A549 (cell line): ENCODE results near the gene GAS6.

Experiments
- BHLHE40 ChIP-seq: IDR thresholded peaks from 2 replicates; pipeline ENCODE4 v1.6.1; 2012; ENCODE audit warnings: low read depth, low read length, inconsistent platforms
- CHD2 ChIP-seq: fragments of 150-350 bp; IDR thresholded peaks from 2 replicates; pipeline ENCODE4 v1.6.1; 2014; ENCODE audit warnings: low read length; ENCODE audit not compliant: partially characterized antibody
- CTCF ChIP-seq: fragments of >200 bp; sonication (Bioruptor Twin); formaldehyde crosslinking; IDR thresholded peaks from 3 replicates; pipeline ENCODE4 v1.5.1; 2016
- FOSL2 ChIP-seq, 2 experiments: fragments of 450-650 bp in 1 of 2; fragments of >200 bp in 1 of 2; sonication (Bioruptor Twin) in 1 of 2; formaldehyde crosslinking; IDR thresholded peaks; 2 replicates each; pipeline versions ENCODE4 v1.5.0 to v1.6.1; 2016 to 2020; ENCODE audit warnings: mild to moderate bottlenecking in 1 of 2, moderate library complexity in 1 of 2
- JUN ChIP-seq, 2 experiments: fragments of >200 bp; sonication (Bioruptor Twin); formaldehyde crosslinking; IDR thresholded peaks; 2 replicates in 1 of 2; 3 replicates in 1 of 2; pipeline ENCODE4 v1.6.1; 2016 to 2017
- KDM1A ChIP-seq: fragments of 200-600 bp; sonication (generic); IDR thresholded peaks from 2 replicates; pipeline ENCODE4 v1.6.1; 2016; ENCODE audit warnings: low read depth, mild to moderate bottlenecking
- MYC ChIP-seq: IDR thresholded peaks from 2 replicates; pipeline ENCODE4 v1.6.1; 2012; ENCODE audit warnings: mild to moderate bottlenecking, inconsistent platforms, low read length, improper control_type of control experiment, borderline replicate concordance
- POLR2A ChIP-seq: IDR thresholded peaks from 2 replicates; pipeline ENCODE4 v1.6.1; 2012; ENCODE audit warnings: mild to moderate bottlenecking, low read length
- RFX5 ChIP-seq: fragments of 450-650 bp; IDR thresholded peaks from 2 replicates; pipeline ENCODE4 v1.7.1; 2014; ENCODE audit warnings: antibody characterized with exemption, mild to moderate bottlenecking, moderate library complexity
- USF2 ChIP-seq: fragments of 450-650 bp; IDR thresholded peaks from 2 replicates; pipeline ENCODE4 v1.6.1; 2014; ENCODE audit warnings: antibody characterized with exemption
- TF ChIP-seq, protein P1 (sequence below): fragments of 200-600 bp; sonication (generic); IDR thresholded peaks from 2 replicates; pipeline ENCODE4 v1.6.1; 2016; ENCODE audit warnings: antibody characterized with exemption, mild to moderate bottlenecking, moderate library complexity
- TF ChIP-seq, protein P2 (sequence below): IDR thresholded peaks from 2 replicates; pipeline ENCODE4 v1.6.1; 2012

- TF ChIP-seq, protein P1, sequence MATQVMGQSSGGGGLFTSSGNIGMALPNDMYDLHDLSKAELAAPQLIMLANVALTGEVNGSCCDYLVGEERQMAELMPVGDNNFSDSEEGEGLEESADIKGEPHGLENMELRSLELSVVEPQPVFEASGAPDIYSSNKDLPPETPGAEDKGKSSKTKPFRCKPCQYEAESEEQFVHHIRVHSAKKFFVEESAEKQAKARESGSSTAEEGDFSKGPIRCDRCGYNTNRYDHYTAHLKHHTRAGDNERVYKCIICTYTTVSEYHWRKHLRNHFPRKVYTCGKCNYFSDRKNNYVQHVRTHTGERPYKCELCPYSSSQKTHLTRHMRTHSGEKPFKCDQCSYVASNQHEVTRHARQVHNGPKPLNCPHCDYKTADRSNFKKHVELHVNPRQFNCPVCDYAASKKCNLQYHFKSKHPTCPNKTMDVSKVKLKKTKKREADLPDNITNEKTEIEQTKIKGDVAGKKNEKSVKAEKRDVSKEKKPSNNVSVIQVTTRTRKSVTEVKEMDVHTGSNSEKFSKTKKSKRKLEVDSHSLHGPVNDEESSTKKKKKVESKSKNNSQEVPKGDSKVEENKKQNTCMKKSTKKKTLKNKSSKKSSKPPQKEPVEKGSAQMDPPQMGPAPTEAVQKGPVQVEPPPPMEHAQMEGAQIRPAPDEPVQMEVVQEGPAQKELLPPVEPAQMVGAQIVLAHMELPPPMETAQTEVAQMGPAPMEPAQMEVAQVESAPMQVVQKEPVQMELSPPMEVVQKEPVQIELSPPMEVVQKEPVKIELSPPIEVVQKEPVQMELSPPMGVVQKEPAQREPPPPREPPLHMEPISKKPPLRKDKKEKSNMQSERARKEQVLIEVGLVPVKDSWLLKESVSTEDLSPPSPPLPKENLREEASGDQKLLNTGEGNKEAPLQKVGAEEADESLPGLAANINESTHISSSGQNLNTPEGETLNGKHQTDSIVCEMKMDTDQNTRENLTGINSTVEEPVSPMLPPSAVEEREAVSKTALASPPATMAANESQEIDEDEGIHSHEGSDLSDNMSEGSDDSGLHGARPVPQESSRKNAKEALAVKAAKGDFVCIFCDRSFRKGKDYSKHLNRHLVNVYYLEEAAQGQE = no peak
- no peak for TF ChIP-seq CTCF
- no peak for TF ChIP-seq FOSL2 (IDR thresholded peaks at IDR 0.05)
- TF ChIP-seq FOSL2 (CRISPR knock-in tag; IDR thresholded peaks at IDR 0.05) = no peak
- TF ChIP-seq CHD2 = no peak
- no peak for TF ChIP-seq POLR2A
- TF ChIP-seq JUN (IDR thresholded peaks at IDR 0.05) = no peak
- no peak for TF ChIP-seq MYC
- no peak for TF ChIP-seq USF2
- TF ChIP-seq RFX5 = no peak
- TF ChIP-seq, protein P2, sequence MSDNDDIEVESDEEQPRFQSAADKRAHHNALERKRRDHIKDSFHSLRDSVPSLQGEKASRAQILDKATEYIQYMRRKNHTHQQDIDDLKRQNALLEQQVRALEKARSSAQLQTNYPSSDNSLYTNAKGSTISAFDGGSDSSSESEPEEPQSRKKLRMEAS = no peak
- TF ChIP-seq KDM1A = no peak
- TF ChIP-seq BHLHE40 = no peak
These were observed 24.9 kb upstream of the GAS6 start for GRCh38 chr13:113888701-113889330.
